ENCODE results near the gene RPH3AL. TPM values are rescaled to one million over a fixed set of nuclear protein-coding genes. Genes with fewer than 3 reads are reported as not detected.

The RPH3AL gene
- total RNA-seq, 1 experiment from 2014 or later: 3.0 TPM

GRCh38 chr17:292531-293382, 59.9 kb downstream of the RPH3AL start:
- H2BK5ac ChIP-seq (ENCODE audit: insufficient read length, low read length): no peak overlapping the region
- H4K5ac ChIP-seq (ENCODE audit: insufficient read length, low read depth, low read length): no peak overlapping the region
- no peak overlapping the region for H3K9ac ChIP-seq (ENCODE audit: extremely low read depth, insufficient read length, low read length)
- H3K79me2 ChIP-seq (ENCODE audit: insufficient read depth, low read length): no peaks in the 10 kb centered on the region
- H4K91ac ChIP-seq (ENCODE audit: insufficient read length, low read depth, low read length): no peak overlapping the region
- no peak overlapping the region for H3K14ac ChIP-seq (ENCODE audit: insufficient read depth, low read length)
- no peak overlapping the region for H3K4me2 ChIP-seq (ENCODE audit: insufficient read depth, insufficient read length, low read length)
- H3K23ac ChIP-seq (ENCODE audit: insufficient read length, low read depth, low read length): no peak overlapping the region
- no peak overlapping the region for H2AK5ac ChIP-seq (ENCODE audit: insufficient read length, low read length)
- no peak for TF ChIP-seq CTCF (conservative IDR thresholded peaks at IDR 0.05)
- H3K36me3 Mint-ChIP-seq (ENCODE audit: insufficient read depth in 1 of 3, low read depth in 3 of 3): no peaks in the 10 kb centered on the region
- no peak overlapping the region for H3K4ac ChIP-seq (ENCODE audit: low read depth, low read length)
- H2BK15ac ChIP-seq (ENCODE audit: low read depth, low read length): no peak overlapping the region
- no peak overlapping the region for H2BK12ac ChIP-seq (ENCODE audit: insufficient read length, low read depth, low read length)
- H2BK20ac ChIP-seq (ENCODE audit: low read depth, low read length, poor library complexity, severe bottlenecking): no peak overlapping the region
- H3T11ph ChIP-seq (ENCODE audit: low read length): no peak overlapping the region
- peaks cover 11% of the 10 kb centered on the region for H3K27me3 Mint-ChIP-seq (ENCODE audit: low read depth)
- H3K23me2 ChIP-seq (ENCODE audit: insufficient read length, low read depth, low read length, poor library complexity, severe bottlenecking): no peaks in the 10 kb centered on the region
- no peak overlapping the region for H3K56ac ChIP-seq (ENCODE audit: insufficient read length, low read depth, low read length)
- no peak overlapping the region for H3K18ac ChIP-seq (ENCODE audit: insufficient read length, low read depth, low read length)
- H2AFZ ChIP-seq (ENCODE audit: low read length): no peak overlapping the region
- no peak overlapping the region for H4K8ac ChIP-seq (replicated peaks; ENCODE audit: insufficient read length, low read depth, low read length)
- no peak for DNase-seq
- H3K27ac ChIP-seq (ENCODE audit: insufficient read length, low read depth, low read length): no peak overlapping the region
- no peaks in the 10 kb centered on the region for H3K9me3 Mint-ChIP-seq
- H3K9me3 ChIP-seq (ENCODE audit: control insufficient read depth, low read depth, low read length): no peaks in the 10 kb centered on the region
- H3K4me1 ChIP-seq (ENCODE audit: insufficient read depth, low read length): no peaks in the 10 kb centered on the region
- peak overlapping the region in 2 of 3 experiments; percentile 49 to 55; a peak in 2 of 7 replicates for H3K27ac Mint-ChIP-seq
- H4K20me1 ChIP-seq (ENCODE audit: control insufficient read depth, insufficient read depth, insufficient read length): no peaks in the 10 kb centered on the region
- no peaks in the 10 kb centered on the region for H3K79me1 ChIP-seq (ENCODE audit: insufficient read depth, low read depth, low read length, poor library complexity, severe bottlenecking)
- no peak overlapping the region; a peak in 1 of 5 replicates for H3K4me3 Mint-ChIP-seq
- no peaks in the 10 kb centered on the region for H3K27me3 ChIP-seq (ENCODE audit: insufficient read depth, low read length)
- H3K4me1 Mint-ChIP-seq: peaks cover 0 to 11% of the 10 kb centered on the region in 2 experiments; a peak in 3 of 4 replicates
- WGBS (ENCODE audit: extremely low coverage, insufficient read length, low lambda C conversion rate): no CpG with 5 or more reads among the region's 29 CpGs
- no peak overlapping the region for H2BK120ac ChIP-seq (ENCODE audit: low read depth, low read length, poor library complexity, severe bottlenecking)

Data from H9 (cell line).